ENCODE measurements around the gene DDA1.
A peak's percentile ranks its signal among the peaks of the same experiment; 100 is the strongest.

The DDA1 gene

GRCh38 chr19:17311455-17312188 lies 2.3 kb downstream of the DDA1 start:
- no peak for DNase-seq (ENCODE audit: low spot score)

GRCh38 chr19:17312189-17313113 lies 3.1 kb downstream of the DDA1 start:
- DNase-seq (ENCODE audit: low spot score): no peak

- no peak for DNase-seq (ENCODE audit: low spot score)
Observed at GRCh38 chr19:17314007-17314593, 4.7 kb downstream of the DDA1 start.

- DNase-seq (ENCODE audit: low spot score): no peak
Observed at GRCh38 chr19:17318966-17319365, 9.6 kb downstream of the DDA1 start.

GRCh38 chr19:17319473-17320238 lies 10.3 kb downstream of the DDA1 start:
- no peak for DNase-seq (ENCODE audit: low spot score)

GRCh38 chr19:17320435-17320834 lies 11.1 kb downstream of the DDA1 start:
- no peak for DNase-seq (ENCODE audit: low spot score)

GRCh38 chr19:17321655-17322489 lies 12.5 kb downstream of the DDA1 start:
- no peak for DNase-seq (ENCODE audit: low spot score)

GRCh38 chr19:17322854-17323253 lies 13.5 kb downstream of the DDA1 start:
- no peak for DNase-seq (ENCODE audit: low spot score)

- DNase-seq (ENCODE audit: low spot score): no peak
Observed at GRCh38 chr19:17323300-17323963, 14.1 kb downstream of the DDA1 start.

- DNase-seq (ENCODE audit: low spot score): no peak
Observed at GRCh38 chr19:17323964-17324332, 14.6 kb downstream of the DDA1 start.

GRCh38 chr19:17324357-17325114 lies 15.2 kb downstream of the DDA1 start:
- no peak for DNase-seq (ENCODE audit: low spot score)

GRCh38 chr19:17325133-17325532 lies 15.8 kb downstream of the DDA1 start:
- no peak for DNase-seq (ENCODE audit: low spot score)

- no peak for DNase-seq (ENCODE audit: low spot score)
Observed at GRCh38 chr19:17325881-17326594, 16.7 kb downstream of the DDA1 start.

GRCh38 chr19:17326595-17326966 lies 17.2 kb downstream of the DDA1 start:
- no peak for DNase-seq (ENCODE audit: low spot score)

GRCh38 chr19:17327068-17327653 lies 17.8 kb downstream of the DDA1 start:
- no peak for DNase-seq (ENCODE audit: low spot score)

- DNase-seq (ENCODE audit: low spot score): peak; percentile 80
Observed at GRCh38 chr19:17327654-17328516, 18.5 kb downstream of the DDA1 start.

- no peak for DNase-seq (ENCODE audit: low spot score)
Observed at GRCh38 chr19:17328517-17329365, 19.4 kb downstream of the DDA1 start.
